ENCODE measurements around the gene OR2J2. TPM values are rescaled to one million over a fixed set of nuclear protein-coding genes. Genes with fewer than 3 reads are reported as not detected.
"Not testable (repeated sequence)": the region's sequence is repeated elsewhere in the genome, so short reads cannot be mapped to it uniquely, and the experiment has no call there.

OR2J2 gene
- total RNA-seq = under 1 TPM in 1 of 4 donors, not detected in 3; 0.44 TPM

- H3K36me3 ChIP-seq; H3K4me1 ChIP-seq; H3K27me3 ChIP-seq; DNase-seq; intact Hi-C loops (cut with DNase I); H3K9me3 ChIP-seq; H3K4me3 ChIP-seq (replicated peaks in 1 of 3); H3K27ac ChIP-seq: not testable (repeated sequence)
- 73% methylated on average over 2 of the region's 2 CpGs for WGBS, 2 donors
Observed at GRCh38 chr6:29170607-29171006, at the start of gene OR2J2. Gene OR2J2, plus strand, starts transcription at chr6:29170907. Its CDS starts 2,729 bp downstream, at chr6:29173636.

GRCh38 chr6:29129326-29130012, 41.2 kb upstream of the OR2J2 start:
- TF ChIP-seq POLR2A (IDR thresholded peaks at IDR 0.05) (no peak), CTCF (IDR thresholded peaks at IDR 0.05) (no peak)
- Histone ChIP-seq H3K4me1 (no peaks in the 10 kb centered on the region), H3K27ac (no peak overlapping the region), H3K9me3 (no peaks in the 10 kb centered on the region), H3K27me3 (no peaks in the 10 kb centered on the region), H3K4me3 (replicated peaks in 1 of 3) (no peak overlapping the region), H3K36me3 (no peaks in the 10 kb centered on the region)
- intact Hi-C loops (cut with DNase I) = no loop called here
- WGBS, 2 donors = 64 to 67% methylated on average over 4 to 7 of the region's 15 CpGs
- no peak for DNase-seq

GRCh38 chr6:29130644-29131043, 40.1 kb upstream of the OR2J2 start:
- TF ChIP-seq CTCF (IDR thresholded peaks at IDR 0.05) = no peak
- TF ChIP-seq POLR2A (IDR thresholded peaks at IDR 0.05) = no peak
- Histone ChIP-seq H3K4me3 (replicated peaks in 1 of 3) (no peak overlapping the region), H3K27ac (no peak overlapping the region), H3K27me3 (no peaks in the 10 kb centered on the region), H3K4me1 (no peaks in the 10 kb centered on the region), H3K36me3 (no peaks in the 10 kb centered on the region), H3K9me3 (no peaks in the 10 kb centered on the region)
- DNase-seq = no peak
- 75 to 86% methylated on average over 4 of the region's 4 CpGs for WGBS, 2 donors
- intact Hi-C loops (cut with DNase I) = no loop called here

GRCh38 chr6:29131691-29132090, 39.0 kb upstream of the OR2J2 start:
- Histone ChIP-seq H3K4me3 (replicated peaks in 1 of 3) (no peak overlapping the region), H3K27ac (no peak overlapping the region), H3K36me3 (no peaks in the 10 kb centered on the region), H3K27me3 (no peaks in the 10 kb centered on the region), H3K4me1 (no peaks in the 10 kb centered on the region), H3K9me3 (no peaks in the 10 kb centered on the region)
- TF ChIP-seq POLR2A (IDR thresholded peaks at IDR 0.05) (no peak), CTCF (IDR thresholded peaks at IDR 0.05) (no peak)
- intact Hi-C loops (cut with DNase I) = no loop called here
- DNase-seq = no peak
- WGBS, 2 donors = 73 to 85% methylated on average over 2 of the region's 2 CpGs

GRCh38 chr6:29137724-29138123, 33.0 kb upstream of the OR2J2 start:
- Histone ChIP-seq H3K27ac (no peak overlapping the region), H3K4me1 (no peaks in the 10 kb centered on the region), H3K4me3 (replicated peaks in 1 of 3) (no peak overlapping the region), H3K36me3 (no peaks in the 10 kb centered on the region), H3K27me3 (no peaks in the 10 kb centered on the region), H3K9me3 (no peaks in the 10 kb centered on the region)
- WGBS, 2 donors = 86 to 88% methylated on average over 4 of the region's 4 CpGs
- intact Hi-C loops (cut with DNase I) = no loop called here
- no peak for DNase-seq
- TF ChIP-seq POLR2A (IDR thresholded peaks at IDR 0.05) (no peak), CTCF (IDR thresholded peaks at IDR 0.05) (no peak)

Measured in thyroid gland (tissue), 4 donors.